Head of caudate nucleus (tissue), 42 donors: Measurements from ENCODE around the gene RAB9B.
A peak's percentile ranks its signal among the peaks of the same experiment; 100 is the strongest.
"Not testable (repeated sequence)": the region's sequence is repeated elsewhere in the genome, so short reads cannot be mapped to it uniquely, and the experiment has no call there.

Source experiments
- DNase-seq, 42 donors: peaks; one replicate each; pipeline versions ENCODE4 v3.0.0 to v3.0.0-alpha.2; 2020 to 2021; ENCODE audit warnings: mixed read lengths in 7 of 42
- intact Hi-C: fragments of 100-400 bp; cut with DNase I; formaldehyde crosslinking; loops from one replicate; pipeline ENCODE4 v1.15.0; 2022

Gene RAB9B

DNA sequence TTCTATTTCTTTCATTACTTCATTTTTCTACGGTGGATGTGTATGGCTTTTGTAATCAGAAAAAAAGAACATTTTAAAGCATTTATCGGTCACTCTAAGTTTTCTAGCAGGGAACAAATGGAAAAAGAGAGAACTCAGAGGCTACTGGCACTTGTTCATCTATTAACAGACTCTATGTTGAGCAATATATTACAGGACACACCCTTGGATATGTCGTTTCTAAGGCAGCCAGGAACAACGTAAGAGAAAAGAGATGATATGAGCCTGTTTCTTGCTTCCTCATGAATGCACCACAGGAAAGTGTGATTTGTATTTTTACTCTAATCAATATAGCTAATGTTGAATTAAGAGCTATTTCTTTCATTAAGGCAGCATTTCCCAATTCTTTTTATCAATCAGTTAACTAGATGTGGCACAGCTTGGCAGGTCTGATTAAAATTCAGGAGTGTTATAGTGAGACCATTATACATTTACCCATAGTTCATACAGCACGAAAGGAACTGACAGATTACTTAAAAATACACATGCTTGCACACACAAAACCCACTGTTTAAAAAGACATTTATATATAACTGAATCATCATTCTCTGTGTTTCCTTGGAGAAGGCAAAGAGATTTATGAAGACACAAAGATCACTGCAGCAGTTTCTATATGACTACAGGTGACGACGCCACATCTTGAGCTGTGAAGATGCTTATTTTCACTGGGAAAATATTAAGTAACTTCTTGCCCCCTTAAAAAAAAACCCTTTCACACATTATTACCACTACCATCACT lies 13.0 kb downstream of the RAB9B start:
- intact Hi-C loops: loop anchor here (5.0 to 10.0 kb wide), 2 partner anchors 132 to 284 kb away; partner anchors contain the start of gene MORF4L2

DNA sequence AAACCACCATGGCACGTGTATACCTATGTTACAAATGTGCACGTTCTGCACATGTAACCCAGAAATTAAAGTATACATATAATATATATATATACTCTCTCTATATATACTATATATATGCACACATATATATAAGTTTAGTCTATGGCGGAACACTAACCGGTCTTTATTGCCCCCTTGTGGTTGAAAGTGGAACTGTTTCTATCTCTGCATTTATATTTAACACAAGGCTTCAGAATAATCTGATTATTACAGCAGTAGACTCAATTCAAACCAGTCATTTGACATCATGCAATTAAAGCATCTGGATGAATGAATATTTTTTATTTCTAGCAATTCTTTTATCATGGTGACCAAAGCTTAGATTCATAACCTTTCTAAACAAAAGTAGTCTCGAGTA lies 14.6 kb downstream of the RAB9B start:
- intact Hi-C loops: loop anchor here (5.0 to 10.0 kb wide), 2 partner anchors 130 to 283 kb away; partner anchors contain the start of gene MORF4L2
- peak in 11 of 42 donors; percentile 16 to 73 (median 37) for DNase-seq

More for the DNA sequence above, 13.0 kb downstream of the RAB9B start:
- DNase-seq: no peak

DNA sequence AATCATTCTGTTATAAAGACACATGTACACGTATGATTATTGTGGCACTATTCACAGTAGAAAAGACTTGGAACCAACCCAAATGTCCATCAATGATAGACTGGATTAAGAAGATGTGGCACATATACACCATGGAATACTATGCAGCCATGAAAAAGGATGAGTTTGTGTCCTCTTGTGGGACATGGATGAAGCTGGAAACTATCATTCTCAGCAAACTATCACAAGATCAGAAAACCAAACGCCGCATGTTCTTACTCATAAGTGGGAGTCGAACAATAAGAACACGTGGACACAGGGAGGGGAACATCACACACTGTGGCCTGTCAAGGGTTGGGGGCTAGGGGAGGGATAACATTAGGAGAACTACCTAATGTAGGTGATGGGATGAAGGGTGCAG lies 15.0 kb downstream of the RAB9B start:
- not testable (repeated sequence) for DNase-seq
- intact Hi-C loops: loop anchor here (5.0 to 10.0 kb wide), 2 partner anchors 130 to 282 kb away; partner anchors contain the start of gene MORF4L2

DNA sequence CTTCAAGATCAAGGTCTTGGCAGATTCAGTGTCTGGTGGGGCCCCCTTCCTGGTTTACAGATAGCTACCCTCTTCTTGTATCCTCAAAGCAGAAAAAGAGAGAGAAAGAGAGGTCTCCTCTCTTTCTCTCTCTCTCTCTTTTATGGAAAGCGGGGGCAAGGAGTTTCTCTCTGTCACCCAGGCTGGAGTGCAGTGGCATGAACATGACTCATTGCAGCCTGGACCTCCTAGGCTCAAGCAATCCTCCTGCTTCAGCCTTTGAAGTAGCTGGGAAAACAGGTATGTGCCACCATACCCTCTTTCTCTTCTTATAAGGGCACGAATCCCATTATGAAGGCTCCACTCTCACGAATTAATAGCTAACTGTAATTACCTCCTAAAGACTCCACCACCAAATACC lies 20.2 kb downstream of the RAB9B start:
- intact Hi-C loops: loop anchor here (10.0 kb wide), 1 partner anchor 277 kb away; no protein-coding TSS in a partner anchor
- DNase-seq: no peak

DNA sequence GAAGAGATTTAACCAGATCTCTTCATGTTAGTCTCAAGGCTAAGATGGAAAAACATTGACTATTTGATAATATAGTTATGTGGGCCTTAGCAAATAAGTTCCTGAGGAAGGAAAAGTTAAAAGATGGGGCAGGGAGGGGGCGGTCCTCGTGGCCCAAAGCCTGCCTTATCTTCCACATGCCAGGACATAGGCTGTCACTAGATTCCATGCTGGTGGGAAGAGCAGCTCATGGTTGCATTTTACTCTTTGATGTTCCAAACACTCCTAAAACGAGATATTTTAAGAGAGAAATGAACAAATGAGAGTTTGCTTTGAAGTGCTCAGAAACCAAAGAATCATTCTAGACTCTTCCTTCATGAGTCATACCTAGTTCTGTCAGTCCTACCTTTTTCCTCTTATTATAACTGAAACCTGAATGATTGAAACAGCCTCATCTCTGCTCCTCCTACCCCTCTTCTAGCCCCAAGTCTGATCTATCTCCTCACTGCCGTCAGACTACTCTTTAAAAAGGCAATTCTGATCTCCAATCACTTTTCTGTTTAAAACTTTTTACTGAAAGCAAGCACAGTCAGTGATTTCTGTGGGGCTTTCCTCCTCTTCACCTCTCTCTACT lies 25.1 kb downstream of the RAB9B start:
- DNase-seq: no peak
- intact Hi-C loops: no loop called here

DNA sequence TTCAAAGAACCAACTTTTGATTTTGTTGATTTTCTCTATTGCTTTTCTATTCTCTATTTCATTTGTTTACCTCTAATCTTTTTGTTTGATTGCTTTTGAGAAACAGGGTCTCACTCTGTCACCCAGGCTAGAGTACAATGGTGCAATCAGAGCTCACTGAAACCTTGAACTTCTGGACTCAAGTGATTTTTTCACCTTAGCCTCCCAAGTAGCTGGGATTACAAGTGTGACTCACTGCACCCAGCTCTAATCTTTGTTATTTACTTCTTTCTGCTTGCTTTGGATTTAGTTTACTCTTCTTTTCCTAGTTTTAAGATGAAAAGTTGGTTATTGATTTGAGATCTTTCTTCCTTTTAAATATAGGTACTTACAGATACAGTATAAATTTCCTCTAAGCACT lies 26.2 kb downstream of the RAB9B start:
- DNase-seq: no peak
- intact Hi-C loops: no loop called here

DNA sequence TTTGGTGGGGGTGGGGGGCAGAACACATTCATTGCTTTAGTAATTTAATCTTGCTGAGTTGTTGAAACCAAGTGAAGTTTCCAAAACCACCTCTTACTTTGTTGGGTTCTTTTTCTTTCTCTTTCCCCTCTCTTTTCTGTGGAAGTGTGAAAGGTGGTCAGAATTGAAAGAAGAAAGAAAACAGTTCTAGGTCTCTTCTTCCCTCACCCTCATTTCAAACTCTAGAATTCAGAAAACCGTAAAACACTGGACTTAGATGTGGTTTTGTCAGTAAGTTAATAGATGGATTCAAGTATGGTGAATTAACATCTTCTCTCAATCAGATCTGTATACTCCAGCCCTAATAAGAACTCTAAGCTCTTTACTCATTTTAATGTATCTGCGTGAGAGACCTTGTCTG lies 31.7 kb downstream of the RAB9B start:
- intact Hi-C loops: no loop called here
- no peak for DNase-seq

DNA sequence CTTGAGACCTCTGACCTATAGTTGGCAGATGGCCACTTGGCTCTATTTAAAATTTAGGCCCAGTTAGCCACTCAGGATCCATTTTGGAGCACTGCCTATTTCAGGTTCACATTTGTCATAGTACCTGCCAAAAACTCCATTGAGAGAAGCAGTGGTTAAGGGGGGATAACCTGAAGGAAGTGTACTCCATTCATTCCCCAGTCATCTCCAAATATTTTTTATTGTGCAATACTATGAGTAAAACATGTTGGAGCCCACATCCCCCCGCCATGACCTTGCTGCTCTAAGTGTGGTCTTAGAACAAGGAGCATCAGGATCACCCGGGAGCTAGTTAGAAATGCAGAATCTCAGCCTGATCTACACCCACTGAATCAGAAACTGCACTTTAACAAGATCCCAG lies 34.4 kb downstream of the RAB9B start:
- intact Hi-C loops: no loop called here

DNA sequence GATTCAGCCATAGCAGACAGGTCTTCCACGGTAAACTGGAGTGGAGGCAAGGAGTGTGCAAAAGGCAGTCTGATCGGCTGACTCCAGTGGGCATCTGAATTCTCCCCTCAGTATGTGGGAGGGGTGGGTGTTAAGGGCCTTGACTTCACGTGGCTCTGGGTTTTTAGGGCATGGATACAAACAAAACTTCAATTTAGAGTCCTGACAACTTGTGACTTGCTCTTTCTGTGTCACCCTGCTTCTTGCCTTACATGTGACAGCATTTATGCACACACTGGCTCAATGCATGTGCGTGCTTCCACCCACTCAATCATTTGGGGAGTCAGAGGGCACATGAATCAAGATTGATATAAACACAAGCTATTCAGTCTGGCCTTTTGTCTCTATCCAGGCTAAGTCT lies 37.9 kb downstream of the RAB9B start:
- intact Hi-C loops: no loop called here
- no peak for DNase-seq

More for the DNA sequence above, 34.4 kb downstream of the RAB9B start:
- DNase-seq: no peak

DNA sequence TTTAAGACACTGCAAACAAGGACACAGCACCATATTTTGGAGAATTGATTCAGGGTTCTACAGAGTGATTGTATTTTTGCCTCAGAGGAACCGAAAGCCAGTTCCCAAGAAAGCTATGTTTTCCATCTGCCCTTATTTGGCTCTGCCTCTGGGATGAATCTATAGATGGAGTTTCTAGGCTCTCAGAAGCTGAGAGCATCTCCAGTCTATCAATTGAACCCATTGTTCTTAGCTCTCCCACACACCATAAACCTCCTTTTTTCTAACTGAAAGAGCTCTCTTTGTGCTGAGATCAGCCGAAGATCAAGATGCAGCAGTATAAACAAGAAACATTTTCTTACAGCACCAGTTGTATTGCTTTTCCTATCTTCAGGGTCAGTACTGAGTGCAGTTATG lies 38.5 kb downstream of the RAB9B start:
- intact Hi-C loops: no loop called here
- peak in 1 of 42 donors; percentile 38 for DNase-seq

DNA sequence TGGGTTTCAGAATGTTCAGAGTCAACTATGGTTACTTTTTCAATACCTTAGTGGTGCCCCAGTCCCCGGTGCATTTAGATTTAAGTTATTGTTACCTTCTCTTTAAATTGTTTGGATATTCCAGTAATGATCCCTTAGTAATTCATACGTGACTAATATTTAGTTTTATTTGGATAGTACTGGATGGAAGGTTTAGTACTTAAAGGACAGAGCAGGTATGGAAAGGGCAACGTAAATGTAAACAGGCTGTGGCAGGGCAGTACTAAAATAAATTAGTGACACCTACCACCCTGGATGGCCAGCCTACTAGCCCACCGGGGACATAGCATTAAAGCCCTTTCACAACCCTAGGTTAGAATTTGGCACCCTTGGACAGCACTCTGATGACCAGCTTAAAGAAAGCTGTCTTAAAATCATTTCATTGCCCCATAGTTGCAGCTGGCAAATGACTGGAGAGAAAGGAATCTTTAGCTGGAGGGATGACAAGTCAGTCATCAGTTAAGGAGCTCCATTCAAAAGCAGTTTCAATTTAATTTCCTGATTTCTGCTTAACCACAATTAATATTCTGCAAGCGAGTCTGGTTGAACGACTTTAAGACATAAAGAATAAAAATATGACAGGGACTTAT lies 39.0 kb downstream of the RAB9B start:
- intact Hi-C loops: no loop called here
- DNase-seq: no peak

DNA sequence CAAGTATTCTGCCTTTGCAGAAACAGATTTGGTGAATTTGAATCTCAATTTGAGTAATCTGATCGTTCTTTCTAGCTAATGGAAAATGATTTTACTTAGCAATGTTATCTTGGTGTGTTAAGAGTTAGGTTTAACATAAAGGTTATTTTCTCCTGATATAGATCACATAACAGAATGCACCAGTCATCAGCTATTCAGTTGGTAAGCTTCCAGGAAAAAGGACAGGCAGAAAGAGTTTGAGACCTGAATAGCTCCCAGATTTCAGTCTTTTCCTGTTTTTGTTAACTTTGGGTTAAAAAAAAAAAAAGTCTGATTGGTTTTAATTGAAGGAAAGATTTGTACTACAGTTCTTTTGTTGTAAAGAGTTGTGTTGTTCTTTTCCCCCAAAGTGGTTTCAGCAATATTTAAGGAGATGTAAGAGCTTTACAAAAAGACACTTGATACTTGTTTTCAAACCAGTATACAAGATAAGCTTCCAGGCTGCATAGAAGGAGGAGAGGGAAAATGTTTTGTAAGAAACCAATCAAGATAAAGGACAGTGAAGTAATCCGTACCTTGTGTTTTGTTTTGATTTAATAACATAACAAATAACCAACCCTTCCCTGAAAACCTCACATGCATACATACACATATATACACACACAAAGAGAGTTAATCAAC lies 40.1 kb downstream of the RAB9B start:
- intact Hi-C loops: no loop called here
- DNase-seq: no peak

DNA sequence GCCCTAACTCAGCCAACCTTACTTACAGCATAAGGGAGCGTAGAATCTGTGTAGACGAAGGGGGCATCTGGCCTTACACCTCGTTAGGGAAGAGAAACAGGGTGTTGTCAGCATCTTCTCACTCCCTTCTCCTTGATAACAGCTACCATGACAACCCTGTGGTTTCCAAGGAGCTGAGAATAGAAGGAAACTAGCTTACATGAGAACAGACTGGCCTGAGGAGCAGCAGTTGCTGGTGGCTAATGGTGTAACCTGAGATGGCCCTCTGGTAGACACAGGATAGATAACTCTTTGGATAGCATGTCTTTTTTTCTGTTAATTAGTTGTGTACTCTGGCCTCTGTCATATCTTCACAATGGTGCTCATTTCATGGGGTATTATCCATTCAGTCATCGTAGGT lies 40.8 kb downstream of the RAB9B start:
- intact Hi-C loops: no loop called here
- no peak for DNase-seq

DNA sequence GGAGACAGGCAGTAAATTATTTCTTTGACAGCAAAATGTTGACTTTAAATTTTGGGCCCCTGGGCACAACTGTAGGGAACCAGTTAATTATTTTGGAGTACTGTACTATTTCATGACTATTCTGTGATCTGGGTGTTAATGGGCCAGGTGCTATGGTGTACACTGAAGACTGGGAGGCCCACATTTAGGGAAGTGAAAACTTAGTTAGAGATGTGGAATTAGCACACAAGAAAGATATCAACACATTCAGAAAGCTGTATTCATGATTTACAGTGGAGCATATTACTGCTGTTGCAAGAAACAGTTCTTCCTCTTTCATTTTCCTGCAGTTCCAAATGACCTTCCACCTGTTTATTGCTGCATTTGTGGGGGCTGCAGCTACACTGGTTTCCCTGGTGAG lies 43.1 kb downstream of the RAB9B start:
- intact Hi-C loops: no loop called here
- DNase-seq: no peak

DNA sequence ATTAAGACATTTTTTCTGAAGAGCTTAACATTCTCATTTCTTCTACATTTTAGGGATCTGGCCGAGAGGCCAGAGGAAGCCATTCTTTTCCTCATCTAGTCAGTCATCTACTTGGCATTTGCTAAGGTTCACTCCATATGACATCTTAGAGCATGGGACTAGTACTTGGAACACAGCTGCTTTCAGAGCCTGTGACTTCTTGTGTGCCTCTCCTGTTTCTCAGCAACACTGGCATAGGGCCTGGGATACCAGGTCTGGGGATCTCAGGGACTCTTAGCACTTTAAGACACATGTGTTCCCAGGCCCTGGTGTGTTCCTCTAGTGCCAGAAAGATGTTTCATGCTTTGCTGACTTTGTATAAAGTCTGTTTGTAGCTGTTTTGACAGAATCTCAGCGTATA lies 48.1 kb downstream of the RAB9B start:
- DNase-seq: no peak
- intact Hi-C loops: no loop called here

DNA sequence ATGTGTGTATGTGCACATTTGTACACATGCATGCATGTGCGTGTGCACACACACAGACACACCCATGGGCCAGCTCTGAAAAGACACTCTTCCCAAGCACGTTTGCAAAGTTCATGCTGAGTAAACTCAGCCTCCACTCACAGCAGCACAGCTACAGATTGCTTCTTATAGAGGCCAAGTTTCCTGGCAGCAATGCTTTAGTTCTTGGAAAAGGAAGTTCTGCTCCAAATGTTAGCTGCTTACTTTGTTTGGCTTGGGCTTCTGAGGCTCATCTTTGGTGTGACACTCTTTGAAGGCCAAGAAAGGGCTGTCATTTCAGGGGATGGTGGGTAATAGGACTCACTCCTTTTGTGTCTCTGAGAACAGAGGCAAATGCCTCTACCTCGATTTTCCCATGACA lies 48.9 kb downstream of the RAB9B start:
- intact Hi-C loops: no loop called here
- DNase-seq: no peak

DNA sequence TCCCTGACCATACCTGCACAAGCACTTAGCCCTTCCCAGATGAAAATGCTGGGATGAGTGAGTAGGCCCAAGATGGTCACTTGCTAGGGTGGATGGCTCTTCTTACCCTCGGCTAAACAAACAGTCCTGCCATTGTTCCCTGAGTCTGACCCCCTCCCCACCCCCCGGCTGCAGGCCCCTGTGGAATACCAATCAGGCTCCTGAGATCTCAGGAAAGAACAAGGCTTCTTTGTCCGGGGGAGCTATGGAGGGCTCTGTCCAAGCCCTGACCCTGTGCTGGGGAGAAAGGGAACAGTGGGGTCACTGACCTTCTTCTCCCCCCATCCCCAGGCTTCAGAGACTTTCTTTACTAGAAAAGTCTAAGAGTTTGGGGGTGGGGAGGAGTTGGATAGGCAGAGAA lies 49.4 kb downstream of the RAB9B start:
- intact Hi-C loops: no loop called here
- peak; percentile 44 to 90 (median 76) for DNase-seq

DNA sequence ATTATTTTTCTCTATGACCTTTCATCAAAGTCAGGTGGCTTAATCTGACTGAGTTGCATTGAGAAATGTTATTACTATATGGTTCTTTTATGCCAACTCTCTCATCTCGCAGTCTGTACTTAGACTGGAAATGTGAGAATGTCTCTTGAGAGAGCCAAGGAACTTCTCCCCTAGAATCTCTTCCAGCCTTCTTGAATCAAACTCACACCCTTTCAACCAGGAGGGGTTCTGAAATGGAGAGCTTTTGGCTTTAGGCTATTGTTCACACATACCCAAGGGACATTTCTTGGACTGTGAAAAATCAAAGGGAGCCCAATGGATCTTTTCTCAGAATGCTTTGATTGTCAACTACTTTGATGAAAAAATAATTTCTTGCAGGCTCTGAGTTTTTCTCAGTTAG lies 50.4 kb downstream of the RAB9B start:
- intact Hi-C loops: loop anchor here (2.0 kb wide), 1 partner anchor 89 kb away; no protein-coding TSS in a partner anchor
- DNase-seq: no peak

DNA sequence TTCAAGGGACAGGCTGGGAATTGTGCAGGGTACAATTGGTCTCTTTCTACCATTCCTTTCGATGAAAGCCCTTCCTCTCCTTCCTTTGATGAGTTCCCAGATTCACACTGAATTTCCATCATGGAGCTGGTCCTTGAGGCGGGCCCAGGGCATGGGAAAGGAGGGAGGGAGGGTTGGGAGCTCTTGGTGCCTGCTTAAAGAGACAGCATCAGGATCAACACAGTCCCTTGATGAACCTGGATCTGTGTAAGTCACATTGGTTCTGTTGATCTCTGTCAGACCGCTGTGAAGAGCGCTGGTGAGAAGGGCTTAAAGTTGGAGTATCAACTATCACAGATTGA lies 51.0 kb downstream of the RAB9B start:
- peak in 8 of 42 donors; percentile 20 to 64 (median 42) for DNase-seq
- intact Hi-C loops: loop anchor here (2.0 kb wide), 1 partner anchor 88 kb away; no protein-coding TSS in a partner anchor
